Right lobe of liver (tissue), 6 donors: ENCODE measurements around the gene MRGPRX2. TPM values are rescaled to one million over a fixed set of nuclear protein-coding genes. Genes with fewer than 3 reads are reported as not detected.

Source experiments
- ATAC-seq, 4 donors: fragments of 200-7000 bp; cut with Tn5 transposase; one replicate each; pipeline ENCODE4 v1.9.1; 2020; ENCODE audit warnings: mild to moderate bottlenecking in 4 of 4, moderate library complexity in 4 of 4
- DNase-seq, 3 donors: peaks; one replicate each; pipeline ENCODE4 v3.0.0-alpha.2; 2020
- H3K27ac ChIP-seq, 3 donors: fragments of 200-600 bp; one replicate each; pipeline ENCODE4 v1.8.0; 2022
- H3K27me3 ChIP-seq, 2 donors: fragments of 200-600 bp; one replicate each; pipeline ENCODE4 v1.8.0; 2022
- H3K36me3 ChIP-seq, 4 donors: fragments of 200-600 bp; sonication (generic) in 1 of 4; one replicate each; pipeline versions ENCODE4 v1.5.1 to v1.8.0; 2017 to 2022; ENCODE audit warnings: control low read depth in 1 of 4
- H3K4me1 ChIP-seq, 4 donors: fragments of 200-600 bp; sonication (generic) in 1 of 4; one replicate each; pipeline versions ENCODE4 v1.5.1 to v1.8.0; 2017 to 2022; ENCODE audit warnings: control low read depth in 1 of 4
- H3K4me3 ChIP-seq, 3 donors: fragments of 200-600 bp; one replicate each; pipeline ENCODE4 v1.8.0; 2022
- H3K9me3 ChIP-seq, 4 donors: fragments of 200-600 bp; sonication (generic) in 1 of 4; one replicate each; pipeline versions ENCODE4 v1.5.1 to v1.8.0; 2017 to 2022; ENCODE audit warnings: control low read depth in 1 of 4
- POLR2A ChIP-seq: fragments of 450-650 bp; IDR thresholded peaks from one replicate; pipeline ENCODE4 v1.6.1; 2017; ENCODE audit warnings: antibody characterized with exemption, mild to moderate bottlenecking
- WGBS: methylation state at CpG from one replicate; pipeline ENCODE4 v1.1.6; 2018; ENCODE audit warnings: low coverage, low lambda C conversion rate; ENCODE audit not compliant: insufficient coverage; ENCODE audit errors: missing lambda C conversion rate; 5-methylcytosine and 5-hydroxymethylcytosine counted together
- intact Hi-C, 2 donors: fragments of 100-400 bp; cut with DNase I; formaldehyde crosslinking; loops; one replicate each; pipeline versions ENCODE4 v1.11.2 to v1.14.1; 2022
- long read RNA-seq: library from polyadenylated mRNA; unstranded; transcript quantifications from one replicate; pipeline ENCODE4 v2.0.0, GENCODE V29; 2019
- total RNA-seq, 6 experiments: library from RNA; depleted of rRNA in 2 of 6; stranded (reverse); fragments of >200 nt in 2 of 6; fragmentation: NEBNext Ultra II Directional in 3 of 6; extraction: Animal tissue kit (Norgen Biotek cat#: 25700) in 3 of 6; gene quantifications; one replicate each; pipeline versions ENCODE4 v1.1.0 to v1.2.4, GENCODE V29; 2016 to 2023
- TF ChIP-seq, protein P1 (sequence below), 4 donors: fragments of 200-600 bp in 3 of 4; fragments of 450-650 bp in 1 of 4; IDR thresholded peaks; one replicate each; pipeline versions ENCODE4 v1.5.1 to v1.8.0; 2016 to 2022; ENCODE audit warnings: antibody characterized with exemption in 4 of 4, mild to moderate bottlenecking in 2 of 4
- donor health status: DM: no; HTN: yes; CAD: no.
- donor health status: DM: no; HTN: no; CAD: no.
- donor health status: DM: no; HTN: no; CAD: no.
- donor health status: DM: no; HTN: yes; CAD: no.
- donor health status: DM: no; HTN: yes; CAD: no.

MRGPRX2 gene
- not detected for total RNA-seq
- long read RNA-seq, result 0 reads

DNA sequence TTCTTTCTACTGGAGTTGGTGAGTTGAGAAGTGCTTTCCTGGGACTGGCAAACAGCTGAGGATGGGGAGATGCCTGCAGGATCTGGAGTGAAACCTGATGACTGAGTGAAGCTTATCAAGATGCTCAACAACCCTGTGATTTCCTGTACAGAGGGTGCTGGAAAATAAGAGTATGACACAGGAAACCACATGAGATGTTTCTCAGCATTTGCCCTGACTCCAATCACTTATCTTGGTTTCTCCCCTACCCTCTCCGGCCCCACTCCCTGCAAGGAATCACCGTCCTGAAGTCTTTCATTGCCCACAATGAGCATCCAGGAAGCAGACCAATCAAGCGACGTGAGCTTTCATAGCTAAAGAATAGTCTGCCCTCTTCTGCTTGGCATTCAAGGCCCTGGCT, at the start of gene MRGPRX2:
MRGPRX2 (minus strand) TSS at position 89 of the 400 bp plus-strand sequence. CDS start 4,315 bp downstream, outside the sequence.
- intact Hi-C loops, result no loop called here
- no peak for TF ChIP-seq POLR2A
- TF ChIP-seq, protein P1, sequence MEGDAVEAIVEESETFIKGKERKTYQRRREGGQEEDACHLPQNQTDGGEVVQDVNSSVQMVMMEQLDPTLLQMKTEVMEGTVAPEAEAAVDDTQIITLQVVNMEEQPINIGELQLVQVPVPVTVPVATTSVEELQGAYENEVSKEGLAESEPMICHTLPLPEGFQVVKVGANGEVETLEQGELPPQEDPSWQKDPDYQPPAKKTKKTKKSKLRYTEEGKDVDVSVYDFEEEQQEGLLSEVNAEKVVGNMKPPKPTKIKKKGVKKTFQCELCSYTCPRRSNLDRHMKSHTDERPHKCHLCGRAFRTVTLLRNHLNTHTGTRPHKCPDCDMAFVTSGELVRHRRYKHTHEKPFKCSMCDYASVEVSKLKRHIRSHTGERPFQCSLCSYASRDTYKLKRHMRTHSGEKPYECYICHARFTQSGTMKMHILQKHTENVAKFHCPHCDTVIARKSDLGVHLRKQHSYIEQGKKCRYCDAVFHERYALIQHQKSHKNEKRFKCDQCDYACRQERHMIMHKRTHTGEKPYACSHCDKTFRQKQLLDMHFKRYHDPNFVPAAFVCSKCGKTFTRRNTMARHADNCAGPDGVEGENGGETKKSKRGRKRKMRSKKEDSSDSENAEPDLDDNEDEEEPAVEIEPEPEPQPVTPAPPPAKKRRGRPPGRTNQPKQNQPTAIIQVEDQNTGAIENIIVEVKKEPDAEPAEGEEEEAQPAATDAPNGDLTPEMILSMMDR (IDR thresholded peaks at IDR 0.05), result no peak
- Histone ChIP-seq H3K9me3 (no peaks in the 10 kb centered on the region), H3K36me3 (no peaks in the 10 kb centered on the region), H3K27ac (no peak within 1 kb of the TSS), H3K27me3 (no peaks in the 10 kb centered on the region), H3K4me1 (no peaks in the 10 kb centered on the region), H3K4me3 (no peak within 1 kb of the TSS)
- ATAC-seq, result no peak
- WGBS, result 34% methylated on average over 4 of the region's 4 CpGs
- DNase-seq, result no peak

DNA sequence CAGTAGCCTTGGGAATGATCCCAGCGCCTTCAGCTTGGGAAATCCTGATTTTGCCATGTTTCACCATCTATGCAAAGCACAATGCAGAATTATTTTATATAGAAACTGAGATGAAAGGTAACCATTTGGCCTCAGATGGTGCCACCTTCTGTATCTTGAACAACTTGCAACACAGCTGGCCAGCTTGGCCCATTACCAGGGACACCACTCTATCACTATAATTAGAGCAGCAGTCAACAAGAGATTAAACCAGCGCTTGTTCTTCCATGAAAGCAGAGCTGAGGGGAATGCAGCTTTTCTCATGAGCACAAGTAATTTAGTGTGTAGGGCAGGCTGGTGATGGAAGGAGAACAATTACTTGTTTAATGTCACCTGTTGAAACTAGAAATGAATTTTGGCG, 49.8 kb upstream of the MRGPRX2 start:
- TF ChIP-seq, protein P1 (IDR thresholded peaks at IDR 0.05), result no peak
- TF ChIP-seq POLR2A, result no peak
- no peaks in the 10 kb centered on the region for H3K27me3 ChIP-seq
- H3K4me1 ChIP-seq, result no peaks in the 10 kb centered on the region
- no peak overlapping the region for H3K27ac ChIP-seq
- WGBS, result 90% methylated on average over 3 of the region's 3 CpGs
- H3K9me3 ChIP-seq, result no peaks in the 10 kb centered on the region
- DNase-seq, result no peak
- no peak overlapping the region for H3K4me3 ChIP-seq
- H3K36me3 ChIP-seq, result no peaks in the 10 kb centered on the region
- intact Hi-C loops, result no loop called here
- no peak for ATAC-seq

DNA sequence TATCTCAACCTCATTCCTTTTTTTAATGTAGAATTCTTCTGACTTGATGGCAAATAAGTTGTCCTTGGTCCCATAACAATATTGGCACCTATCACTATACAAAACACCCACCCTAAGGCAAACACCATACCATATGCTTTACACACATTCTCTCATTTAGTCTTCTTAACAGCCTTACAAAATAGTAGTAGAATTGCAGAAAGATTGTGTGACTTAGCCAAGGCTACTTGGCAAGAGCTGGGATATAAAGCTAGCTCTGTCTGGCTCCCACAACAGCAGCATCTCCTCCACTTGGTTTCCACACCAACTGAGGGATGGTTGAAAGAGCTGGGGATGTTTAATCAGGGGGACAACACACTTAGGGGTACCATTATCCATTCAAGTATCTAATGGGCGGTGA, 46.6 kb upstream of the MRGPRX2 start:
- no peaks in the 10 kb centered on the region for H3K27me3 ChIP-seq
- no peaks in the 10 kb centered on the region for H3K9me3 ChIP-seq
- ATAC-seq (no peak), DNase-seq (no peak)
- 100% methylated on average over 1 of the region's 1 CpG for WGBS
- no peak for TF ChIP-seq POLR2A
- TF ChIP-seq, protein P1 (IDR thresholded peaks at IDR 0.05), result no peak
- H3K36me3 ChIP-seq, result no peaks in the 10 kb centered on the region
- H3K4me1 ChIP-seq, result no peaks in the 10 kb centered on the region
- H3K4me3 ChIP-seq, result no peak overlapping the region
- H3K27ac ChIP-seq, result no peak overlapping the region
- intact Hi-C loops, result no loop called here

DNA sequence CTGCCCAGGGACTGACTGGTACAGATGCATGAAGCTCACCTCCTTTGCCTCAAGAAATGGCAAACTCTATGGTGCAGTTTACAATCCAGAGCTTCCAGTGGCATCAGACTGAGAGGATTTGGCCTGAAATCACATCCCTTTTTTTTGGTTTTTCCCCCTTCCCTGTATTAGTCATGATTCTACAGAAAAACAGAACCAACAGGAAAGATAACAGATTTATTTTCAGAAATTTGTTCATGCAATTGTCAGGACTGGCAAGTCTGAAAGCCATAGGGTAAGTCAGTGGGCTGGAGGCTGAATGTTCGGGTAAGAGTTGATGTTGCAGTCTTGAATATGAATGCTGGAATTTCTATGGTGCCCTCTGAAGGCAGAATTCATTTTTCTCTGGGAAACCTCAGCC, 44.5 kb upstream of the MRGPRX2 start:
- H3K4me1 ChIP-seq, result no peaks in the 10 kb centered on the region
- DNase-seq (no peak), ATAC-seq (no peak)
- H3K4me3 ChIP-seq, result no peak overlapping the region
- 67% methylated on average over 1 of the region's 1 CpG for WGBS
- no peaks in the 10 kb centered on the region for H3K27me3 ChIP-seq
- no peaks in the 10 kb centered on the region for H3K36me3 ChIP-seq
- TF ChIP-seq, protein P1 (IDR thresholded peaks at IDR 0.05), result no peak
- TF ChIP-seq POLR2A, result no peak
- H3K27ac ChIP-seq, result no peak overlapping the region
- H3K9me3 ChIP-seq, result no peaks in the 10 kb centered on the region
- intact Hi-C loops, result no loop called here

DNA sequence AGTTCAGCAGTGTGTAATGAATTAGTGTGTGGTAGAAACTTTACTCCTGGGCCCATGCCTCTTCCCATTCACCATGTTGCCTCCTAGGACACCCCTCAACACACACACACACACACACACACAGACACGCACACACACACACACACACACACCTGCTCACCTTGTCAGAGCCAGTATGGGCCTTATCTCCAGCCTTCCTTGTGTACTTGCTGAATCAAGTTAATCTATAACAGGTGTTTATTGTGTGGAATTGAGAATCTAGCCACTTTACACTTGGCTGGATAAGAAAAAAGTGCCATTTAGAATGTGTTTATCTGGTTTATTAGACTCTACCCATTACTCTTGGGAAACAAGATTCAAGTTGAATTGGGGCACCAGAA, 42.0 kb upstream of the MRGPRX2 start:
- H3K9me3 ChIP-seq, result no peaks in the 10 kb centered on the region
- ATAC-seq (no peak), DNase-seq (no peak)
- H3K4me3 ChIP-seq, result no peak overlapping the region
- intact Hi-C loops, result no loop called here
- no peaks in the 10 kb centered on the region for H3K4me1 ChIP-seq
- H3K27me3 ChIP-seq, result no peaks in the 10 kb centered on the region
- H3K36me3 ChIP-seq, result no peaks in the 10 kb centered on the region
- no peak overlapping the region for H3K27ac ChIP-seq
- TF ChIP-seq POLR2A, result no peak
- TF ChIP-seq, protein P1 (IDR thresholded peaks at IDR 0.05), result no peak
- no CpG with 5 or more reads among the region's 1 CpG for WGBS
